ENCODE data around the gene MACROD1. TPM values are rescaled to one million over a fixed set of nuclear protein-coding genes. Genes with fewer than 3 reads are reported as not detected.

The MACROD1 gene
- total RNA-seq, 3 donors from 2014 or later (not counting 1 experiment from before 2014, with no cell fraction given), result 0.73 to 3.3 (median 1.8) TPM

DNA sequence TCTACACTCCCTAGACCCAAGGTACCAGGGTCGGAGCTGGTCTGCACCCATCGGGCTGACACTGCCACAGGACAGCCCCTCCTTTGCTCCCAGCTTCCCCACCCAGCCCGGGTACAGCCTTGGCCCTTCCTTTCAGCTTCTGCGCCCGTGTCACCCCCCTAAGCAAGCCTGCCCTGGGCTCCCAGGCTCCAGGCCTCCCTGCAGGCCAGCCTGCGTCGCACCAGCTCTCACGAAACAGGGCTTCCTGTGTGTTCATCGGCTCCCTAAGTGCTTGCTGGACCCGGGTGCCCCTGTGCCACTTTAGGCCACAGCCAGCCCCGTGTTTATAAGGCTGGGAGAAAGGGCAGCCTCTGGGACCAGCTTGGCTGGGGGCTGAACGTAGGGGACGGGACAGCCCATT is 109.1 kb downstream of the MACROD1 start:
- H3K27ac Mint-ChIP-seq, result no peak overlapping the region
- H3K27ac ChIP-seq (ENCODE audit: low read length), result no peak overlapping the region
- H3K27me3 Mint-ChIP-seq (ENCODE audit: low read depth in 2 of 2), result peaks cover 0 to 11% of the 10 kb centered on the region in 2 donors
- TF ChIP-seq, protein P1, sequence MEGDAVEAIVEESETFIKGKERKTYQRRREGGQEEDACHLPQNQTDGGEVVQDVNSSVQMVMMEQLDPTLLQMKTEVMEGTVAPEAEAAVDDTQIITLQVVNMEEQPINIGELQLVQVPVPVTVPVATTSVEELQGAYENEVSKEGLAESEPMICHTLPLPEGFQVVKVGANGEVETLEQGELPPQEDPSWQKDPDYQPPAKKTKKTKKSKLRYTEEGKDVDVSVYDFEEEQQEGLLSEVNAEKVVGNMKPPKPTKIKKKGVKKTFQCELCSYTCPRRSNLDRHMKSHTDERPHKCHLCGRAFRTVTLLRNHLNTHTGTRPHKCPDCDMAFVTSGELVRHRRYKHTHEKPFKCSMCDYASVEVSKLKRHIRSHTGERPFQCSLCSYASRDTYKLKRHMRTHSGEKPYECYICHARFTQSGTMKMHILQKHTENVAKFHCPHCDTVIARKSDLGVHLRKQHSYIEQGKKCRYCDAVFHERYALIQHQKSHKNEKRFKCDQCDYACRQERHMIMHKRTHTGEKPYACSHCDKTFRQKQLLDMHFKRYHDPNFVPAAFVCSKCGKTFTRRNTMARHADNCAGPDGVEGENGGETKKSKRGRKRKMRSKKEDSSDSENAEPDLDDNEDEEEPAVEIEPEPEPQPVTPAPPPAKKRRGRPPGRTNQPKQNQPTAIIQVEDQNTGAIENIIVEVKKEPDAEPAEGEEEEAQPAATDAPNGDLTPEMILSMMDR (IDR thresholded peaks at IDR 0.05), result no peak
- no peaks in the 10 kb centered on the region for H3K9me3 Mint-ChIP-seq
- peaks cover 10% of the 10 kb centered on the region for H3K27me3 ChIP-seq (ENCODE audit: control insufficient read depth, insufficient read depth, low read length)
- H3K4me1 ChIP-seq (ENCODE audit: control insufficient read depth, insufficient read depth, low read length), result peaks cover 12% of the 10 kb centered on the region
- DNase-seq (no peak), ATAC-seq (no peak)
- no peak overlapping the region for H3K4me3 ChIP-seq (ENCODE audit: low read length)
- no peaks in the 10 kb centered on the region for H3K36me3 Mint-ChIP-seq
- no peak overlapping the region for H3K4me3 Mint-ChIP-seq
- intact Hi-C loops (cut with micrococcal nuclease), result no loop called here
- no peaks in the 10 kb centered on the region for H3K9me3 ChIP-seq (ENCODE audit: control insufficient read depth, insufficient read depth, low read length)
- WGBS (ENCODE audit: insufficient coverage), result 90% methylated on average over 13 of the region's 13 CpGs
- H3K36me3 ChIP-seq (ENCODE audit: control insufficient read depth, insufficient read depth, low read length), result no peaks in the 10 kb centered on the region
- peaks cover 6 to 7% of the 10 kb centered on the region in 2 donors for H3K4me1 Mint-ChIP-seq

DNA sequence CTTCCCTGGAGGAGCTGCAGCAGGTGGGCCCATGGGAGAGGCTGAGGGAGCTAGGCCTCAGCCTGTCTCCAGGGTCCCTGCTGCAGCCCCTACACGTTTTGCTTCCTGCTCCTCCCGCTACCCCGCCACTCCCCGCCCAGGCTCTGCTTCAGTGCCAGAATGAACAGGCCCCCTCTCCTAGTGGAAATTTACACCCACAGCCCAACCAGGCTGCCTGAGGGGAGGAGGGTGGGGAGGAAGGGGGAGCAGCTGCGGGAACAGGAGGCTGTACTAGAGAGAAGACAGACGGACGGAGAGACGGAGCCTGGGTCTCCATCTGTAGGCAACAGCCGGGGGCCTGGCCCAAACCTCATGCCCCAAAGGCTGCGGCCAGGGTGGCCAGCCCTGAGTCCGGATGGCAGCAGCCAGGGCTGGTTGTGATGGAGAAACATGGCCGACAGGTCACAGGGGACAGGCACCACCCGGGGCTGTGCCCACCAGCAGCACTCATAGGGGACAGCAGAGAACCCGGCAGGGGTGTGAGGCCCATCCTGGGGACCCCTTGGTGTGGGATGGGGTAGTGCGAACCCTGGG is 109.6 kb downstream of the MACROD1 start:
- peaks cover 0 to 9% of the 10 kb centered on the region in 2 donors for H3K27me3 Mint-ChIP-seq (ENCODE audit: low read depth in 2 of 2)
- H3K4me1 Mint-ChIP-seq, result peaks cover 4 to 5% of the 10 kb centered on the region in 2 donors
- H3K9me3 ChIP-seq (ENCODE audit: control insufficient read depth, insufficient read depth, low read length), result no peaks in the 10 kb centered on the region
- peaks cover 9% of the 10 kb centered on the region for H3K27me3 ChIP-seq (ENCODE audit: control insufficient read depth, insufficient read depth, low read length)
- TF ChIP-seq, protein P1 (IDR thresholded peaks at IDR 0.05), result no peak
- peaks cover 10% of the 10 kb centered on the region for H3K4me1 ChIP-seq (ENCODE audit: control insufficient read depth, insufficient read depth, low read length)
- H3K36me3 ChIP-seq (ENCODE audit: control insufficient read depth, insufficient read depth, low read length), result no peaks in the 10 kb centered on the region
- no peaks in the 10 kb centered on the region for H3K9me3 Mint-ChIP-seq
- H3K4me3 Mint-ChIP-seq, result no peak overlapping the region
- H3K4me3 ChIP-seq (ENCODE audit: low read length), result no peak overlapping the region
- 86% methylated on average over 15 of the region's 15 CpGs for WGBS (ENCODE audit: insufficient coverage)
- DNase-seq (no peak), ATAC-seq (no peak)
- H3K36me3 Mint-ChIP-seq, result no peaks in the 10 kb centered on the region
- no peak overlapping the region for H3K27ac ChIP-seq (ENCODE audit: low read length)
- intact Hi-C loops (cut with micrococcal nuclease), result no loop called here
- H3K27ac Mint-ChIP-seq, result no peak overlapping the region

DNA sequence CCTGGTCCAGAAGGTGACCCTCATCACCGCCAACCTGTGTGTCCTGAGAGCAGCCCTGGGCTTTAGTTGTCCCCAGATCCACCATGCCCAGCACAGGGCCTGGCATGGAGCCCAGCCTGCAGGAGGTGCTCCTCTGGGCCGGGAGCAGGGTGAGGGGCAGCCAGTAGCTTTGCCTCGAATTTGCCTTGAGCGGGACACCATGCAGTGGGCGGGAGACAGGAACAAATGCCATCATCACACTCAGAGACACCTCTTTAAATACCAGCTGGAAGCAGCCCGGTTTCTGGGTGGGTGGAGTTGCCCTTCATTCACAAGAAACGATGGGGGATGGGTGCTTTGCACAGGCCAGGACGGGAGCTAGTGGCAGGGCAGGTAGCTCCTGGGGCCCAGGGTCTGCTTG is 110.8 kb downstream of the MACROD1 start:
- H3K27me3 Mint-ChIP-seq (ENCODE audit: low read depth in 2 of 2), result peaks cover 0 to 3% of the 10 kb centered on the region in 2 donors
- no peaks in the 10 kb centered on the region for H3K9me3 Mint-ChIP-seq
- TF ChIP-seq, protein P1 (IDR thresholded peaks at IDR 0.05), result no peak

DNA sequence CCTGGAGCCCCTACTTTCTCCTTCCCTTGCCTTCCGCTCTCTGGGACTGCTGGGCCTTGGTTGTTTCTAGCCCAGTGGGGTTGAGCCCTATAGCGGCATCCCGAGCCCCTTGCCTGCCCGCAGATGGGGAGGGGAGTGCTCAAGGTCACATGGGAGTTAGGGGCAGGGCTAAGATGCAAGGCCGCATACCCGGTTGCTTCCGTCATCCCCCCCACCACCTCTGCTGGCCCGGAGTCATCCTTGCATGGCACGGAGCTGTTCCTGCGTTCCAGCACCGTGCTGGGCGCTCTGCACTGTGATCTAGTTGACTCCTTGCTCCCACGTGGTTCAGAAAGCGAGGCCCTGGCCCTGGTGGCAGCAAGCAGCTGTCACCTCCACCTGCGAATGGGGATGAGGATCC is 112.2 kb downstream of the MACROD1 start:
- Mint-ChIP-seq H3K4me1 (no peaks in the 10 kb centered on the region), H3K27me3 (ENCODE audit: low read depth in 2 of 2) (no peaks in the 10 kb centered on the region), H3K4me3 (no peak overlapping the region), H3K36me3 (no peaks in the 10 kb centered on the region), H3K27ac (no peak overlapping the region), H3K9me3 (no peaks in the 10 kb centered on the region)
- Histone ChIP-seq H3K27ac (ENCODE audit: low read length) (no peak overlapping the region), H3K9me3 (ENCODE audit: control insufficient read depth, insufficient read depth, low read length) (no peaks in the 10 kb centered on the region), H3K4me1 (ENCODE audit: control insufficient read depth, insufficient read depth, low read length) (no peaks in the 10 kb centered on the region), H3K36me3 (ENCODE audit: control insufficient read depth, insufficient read depth, low read length) (no peaks in the 10 kb centered on the region), H3K27me3 (ENCODE audit: control insufficient read depth, insufficient read depth, low read length) (no peaks in the 10 kb centered on the region), H3K4me3 (ENCODE audit: low read length) (no peak overlapping the region)
- TF ChIP-seq, protein P1 (IDR thresholded peaks at IDR 0.05), result no peak
- DNase-seq (no peak), ATAC-seq (no peak)
- intact Hi-C loops (cut with micrococcal nuclease), result no loop called here
- WGBS (ENCODE audit: insufficient coverage), result 87% methylated on average over 15 of the region's 15 CpGs

More for the DNA sequence above, 110.8 kb downstream of the MACROD1 start:
- Mint-ChIP-seq H3K4me1 (no peaks in the 10 kb centered on the region), H3K4me3 (no peak overlapping the region), H3K27ac (no peak overlapping the region), H3K36me3 (no peaks in the 10 kb centered on the region)
- no peaks in the 10 kb centered on the region for H3K4me1 ChIP-seq (ENCODE audit: control insufficient read depth, insufficient read depth, low read length)
- H3K27ac ChIP-seq (ENCODE audit: low read length), result no peak overlapping the region
- DNase-seq (no peak), ATAC-seq (no peak)
- H3K36me3 ChIP-seq (ENCODE audit: control insufficient read depth, insufficient read depth, low read length), result no peaks in the 10 kb centered on the region
- no peak overlapping the region for H3K4me3 ChIP-seq (ENCODE audit: low read length)
- H3K9me3 ChIP-seq (ENCODE audit: control insufficient read depth, insufficient read depth, low read length), result no peaks in the 10 kb centered on the region
- 83% methylated on average over 7 of the region's 8 CpGs for WGBS (ENCODE audit: insufficient coverage)
- intact Hi-C loops (cut with micrococcal nuclease), result no loop called here
- peaks cover under 1% of the 10 kb centered on the region for H3K27me3 ChIP-seq (ENCODE audit: control insufficient read depth, insufficient read depth, low read length)
